GM15510 (cell line): ENCODE data around the gene BMERB1.

Experiments used
- POLR2A ChIP-seq: IDR thresholded peaks from 3 replicates; pipeline ENCODE4 v1.6.1; 2011; ENCODE audit warnings: borderline replicate concordance; ENCODE audit not compliant: insufficient read length; ENCODE audit errors: extremely low read depth

BMERB1 gene

GRCh38 chr16:15616475-15617165 is 182.2 kb downstream of the BMERB1 start:
- TF ChIP-seq POLR2A = no peak

- no peak for TF ChIP-seq POLR2A
Observed at GRCh38 chr16:15617901-15618300, 183.5 kb downstream of the BMERB1 start.

DNA sequence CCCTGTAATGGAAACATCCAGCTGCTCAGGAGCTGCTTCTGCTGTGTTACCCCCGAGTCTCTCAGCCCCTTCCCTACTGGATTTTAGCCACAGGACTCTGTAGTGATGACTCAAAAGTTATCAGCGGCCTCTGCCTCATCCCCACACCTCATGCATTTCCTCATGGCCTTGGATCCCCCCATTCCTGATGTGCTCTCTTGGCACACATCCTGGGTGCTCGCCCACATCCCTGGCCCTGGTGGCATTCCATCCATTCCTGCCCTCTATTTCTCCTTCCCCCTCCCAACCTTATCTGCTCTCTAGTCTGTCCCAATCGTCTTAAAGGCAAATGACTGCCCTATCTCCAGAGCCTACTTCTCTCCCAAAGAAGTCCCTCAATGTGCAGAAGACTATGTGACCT is 184.0 kb downstream of the BMERB1 start:
- no peak for TF ChIP-seq POLR2A

GRCh38 chr16:15620611-15621195 is 186.3 kb downstream of the BMERB1 start:
- TF ChIP-seq POLR2A = no peak

- no peak for TF ChIP-seq POLR2A
Observed at GRCh38 chr16:15621456-15621855, 187.1 kb downstream of the BMERB1 start.

GRCh38 chr16:15621889-15622288 is 187.5 kb downstream of the BMERB1 start:
- TF ChIP-seq POLR2A = no peak

GRCh38 chr16:15631730-15632409 is 197.5 kb downstream of the BMERB1 start:
- TF ChIP-seq POLR2A = no peak

- TF ChIP-seq POLR2A = no peak
Observed at GRCh38 chr16:15635926-15636325, 201.5 kb downstream of the BMERB1 start.

GRCh38 chr16:15636392-15636873 is 202.0 kb downstream of the BMERB1 start:
- TF ChIP-seq POLR2A = no peak
